Activated CD4-positive, alpha-beta T cell treated with anti-CD3 and anti-CD28 coated beads, Interleukin-2, Interleukin-4, amounts not matched to agents 100 ng/mL and 50 ng/mL, durations not matched to agents 16 hours and 8 hours (primary cell): ENCODE data around the gene SYNPR.

ENCODE experiments used
- DNase-seq: peaks from one replicate; pipeline ENCODE4 v3.0.0-alpha.2; 2020; ENCODE audit warnings: low spot score

The SYNPR gene

GRCh38 chr3:63473641-63474166 is 195.6 kb downstream of the SYNPR start:
- DNase-seq: no peak

- no peak for DNase-seq
Measured at GRCh38 chr3:63474828-63475518, 196.9 kb downstream of the SYNPR start.

DNA sequence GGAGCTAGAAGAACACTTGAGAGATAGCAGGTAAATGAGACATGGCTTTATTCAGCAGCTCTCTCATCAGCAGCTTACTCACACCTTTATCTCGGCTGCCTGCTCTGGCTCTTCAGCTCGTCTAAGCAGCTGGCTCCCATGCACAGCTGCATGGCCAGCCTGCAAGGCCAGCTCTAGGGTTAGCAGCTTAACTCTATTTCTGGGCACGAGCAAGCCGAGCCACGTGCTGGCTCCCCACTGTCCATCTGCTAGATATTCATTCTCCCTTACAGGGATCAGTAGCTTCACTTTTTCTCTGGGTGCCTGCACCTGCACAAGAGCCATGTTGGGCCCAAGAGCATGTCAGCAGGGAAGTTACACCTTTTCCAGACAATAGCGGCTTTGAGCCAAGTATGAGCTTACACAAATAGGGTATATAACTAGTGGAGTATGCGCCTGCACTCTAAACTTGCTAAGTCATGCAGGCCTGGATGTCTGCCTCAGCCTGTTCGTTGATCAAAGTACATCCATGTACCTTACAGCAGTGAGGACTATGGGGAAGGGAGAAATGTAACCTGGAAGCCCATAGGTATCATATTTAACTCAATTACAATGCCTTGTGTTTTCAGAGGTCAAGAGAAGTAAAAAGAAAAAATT is 199.5 kb downstream of the SYNPR start:
- DNase-seq: no peak

GRCh38 chr3:63478990-63479660 is 201.0 kb downstream of the SYNPR start:
- DNase-seq: no peak

GRCh38 chr3:63479661-63480035 is 201.5 kb downstream of the SYNPR start:
- no peak for DNase-seq

DNA sequence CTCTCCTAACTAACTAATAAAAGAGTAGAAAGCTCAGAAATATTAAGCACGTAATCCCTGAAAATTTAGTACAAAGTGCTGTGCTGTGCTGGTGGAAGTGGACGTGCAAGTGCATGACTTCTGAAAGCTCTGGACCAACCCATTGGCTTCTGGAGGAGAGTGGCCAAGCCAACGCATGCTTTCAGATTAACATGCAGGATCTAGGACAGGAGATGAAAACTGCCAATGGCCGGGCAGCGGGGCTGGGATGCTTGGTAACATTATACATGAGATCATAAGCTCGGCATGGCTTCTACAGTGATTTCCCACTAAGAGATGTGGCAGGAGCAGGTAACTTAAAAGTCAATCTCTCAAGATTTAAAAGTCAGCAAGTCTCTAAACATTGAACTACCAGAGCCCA is 203.5 kb downstream of the SYNPR start:
- no peak for DNase-seq

- DNase-seq: no peak
Measured at GRCh38 chr3:63482341-63482740, 204.2 kb downstream of the SYNPR start.

GRCh38 chr3:63492464-63492863 is 214.4 kb downstream of the SYNPR start:
- DNase-seq: no peak

- no peak for DNase-seq
Measured at GRCh38 chr3:63493101-63493500, 215.0 kb downstream of the SYNPR start.

- no peak for DNase-seq
Measured at GRCh38 chr3:63494646-63495045, 216.5 kb downstream of the SYNPR start.

GRCh38 chr3:63497641-63498040 is 219.5 kb downstream of the SYNPR start:
- no peak for DNase-seq

GRCh38 chr3:63500196-63500595 is 222.1 kb downstream of the SYNPR start:
- DNase-seq: no peak

GRCh38 chr3:63508305-63508704 is 230.2 kb downstream of the SYNPR start:
- DNase-seq: no peak

DNA sequence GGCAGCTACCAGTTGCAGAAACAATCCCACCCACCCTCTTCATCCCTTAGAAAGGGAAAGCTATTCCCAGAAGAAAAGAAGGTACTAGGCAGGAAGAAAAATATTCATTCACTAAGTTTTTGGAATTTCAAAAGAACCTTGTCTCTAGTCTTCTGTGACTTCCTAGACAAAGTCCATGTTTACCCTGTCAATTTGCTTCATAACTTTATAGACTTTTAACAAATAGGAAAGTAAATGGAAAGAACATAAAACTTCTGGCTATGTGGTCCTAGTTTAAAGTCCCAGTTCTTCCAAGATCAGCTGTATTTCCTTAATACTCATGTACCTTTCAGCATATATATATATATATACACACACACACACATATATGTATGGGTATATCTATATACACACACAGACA is 230.7 kb downstream of the SYNPR start:
- DNase-seq: no peak

GRCh38 chr3:63513791-63514190 is 235.7 kb downstream of the SYNPR start:
- DNase-seq: no peak

GRCh38 chr3:63514678-63515077 is 236.6 kb downstream of the SYNPR start:
- DNase-seq: no peak

- DNase-seq: no peak
Measured at GRCh38 chr3:63519426-63519825, 241.3 kb downstream of the SYNPR start.

- DNase-seq: no peak
Measured at GRCh38 chr3:63521657-63522056, 243.5 kb downstream of the SYNPR start.

DNA sequence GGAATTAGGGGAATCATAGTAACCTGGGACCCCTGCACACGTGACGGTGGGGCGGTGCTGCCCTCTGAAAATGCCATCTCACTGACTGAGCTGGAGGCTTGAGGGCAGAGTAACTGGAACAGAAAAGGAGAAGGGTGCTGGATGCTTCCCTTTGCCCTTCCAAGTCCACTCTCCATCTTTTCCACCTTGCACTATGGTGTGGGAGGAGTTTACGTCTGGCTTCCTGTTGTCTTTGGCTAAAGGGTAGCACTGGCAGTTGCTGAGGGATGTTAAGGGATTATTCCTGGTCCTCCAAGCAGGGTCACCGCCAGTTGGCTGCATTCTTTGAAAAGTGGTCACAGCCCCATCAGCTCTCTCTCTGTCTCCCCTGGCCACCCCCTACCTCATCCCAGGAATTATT is 245.0 kb downstream of the SYNPR start:
- no peak for DNase-seq

DNA sequence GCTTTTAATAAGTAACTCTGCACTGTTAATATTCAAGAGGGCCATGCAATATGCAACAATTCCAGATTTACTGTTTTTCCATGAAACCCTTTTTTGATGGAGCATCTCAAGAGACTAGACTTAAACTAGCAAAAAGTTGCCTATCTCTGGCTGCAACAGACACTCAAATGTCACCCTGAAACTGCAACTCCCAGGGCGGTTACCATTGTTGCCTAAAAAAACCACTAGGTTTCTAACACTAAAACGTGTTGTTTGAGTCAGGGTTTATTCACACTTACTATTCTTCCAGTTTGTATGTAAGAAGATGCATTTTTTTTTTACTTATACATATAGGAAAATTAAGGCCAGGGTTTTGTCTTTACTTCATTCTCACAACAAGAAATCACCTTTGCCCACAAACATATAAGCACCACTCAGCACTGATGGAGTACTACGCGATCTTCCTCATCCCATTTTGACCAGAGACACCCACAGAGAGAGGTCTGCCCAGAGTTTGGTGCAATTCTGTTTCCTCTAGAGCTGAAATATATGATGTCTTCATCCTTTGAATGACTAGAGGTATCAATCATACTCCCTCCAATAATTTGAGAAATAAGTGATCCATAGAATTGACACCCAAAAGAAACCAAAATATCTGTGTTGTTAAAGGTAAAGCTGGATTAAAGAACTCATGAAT is 250.4 kb downstream of the SYNPR start:
- DNase-seq: no peak

- DNase-seq: no peak
Measured at GRCh38 chr3:63532521-63532920, 254.4 kb downstream of the SYNPR start.

GRCh38 chr3:63538919-63539318 is 260.8 kb downstream of the SYNPR start:
- no peak for DNase-seq

- DNase-seq: no peak
Measured at GRCh38 chr3:63555767-63556166, 277.7 kb downstream of the SYNPR start.
